ENCODE data around the gene HOXD12.

HOXD12 gene

DNA sequence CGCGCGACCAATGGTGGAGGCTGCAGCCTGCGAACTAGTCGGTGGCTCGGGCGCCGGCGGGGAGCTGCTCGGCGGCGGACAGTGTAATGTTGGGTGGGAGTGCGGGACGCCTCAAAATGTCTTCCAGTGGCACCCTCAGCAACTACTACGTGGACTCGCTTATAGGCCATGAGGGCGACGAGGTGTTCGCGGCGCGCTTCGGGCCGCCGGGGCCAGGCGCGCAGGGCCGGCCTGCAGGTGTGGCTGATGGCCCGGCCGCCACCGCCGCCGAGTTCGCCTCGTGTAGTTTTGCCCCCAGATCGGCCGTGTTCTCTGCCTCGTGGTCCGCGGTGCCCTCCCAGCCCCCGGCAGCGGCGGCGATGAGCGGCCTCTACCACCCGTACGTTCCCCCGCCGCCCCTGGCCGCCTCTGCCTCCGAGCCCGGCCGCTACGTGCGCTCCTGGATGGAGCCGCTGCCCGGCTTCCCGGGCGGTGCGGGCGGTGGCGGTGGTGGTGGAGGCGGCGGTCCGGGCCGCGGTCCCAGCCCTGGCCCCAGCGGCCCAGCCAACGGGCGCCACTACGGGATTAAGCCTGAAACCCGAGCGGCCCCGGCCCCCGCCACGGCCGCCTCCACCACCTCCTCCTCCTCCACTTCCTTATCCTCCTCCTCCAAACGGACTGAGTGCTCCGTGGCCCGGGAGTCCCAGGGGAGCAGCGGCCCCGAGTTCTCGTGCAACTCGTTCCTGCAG, 23.3 kb downstream of the HOXD12 start, which contains the start of gene HOXD9:
HOXD9 (plus strand) TSS at position 37 of the 728 bp plus-strand sequence; CDS start at position 87, 50 bp downstream.
- no peak for DNase-seq

DNA sequence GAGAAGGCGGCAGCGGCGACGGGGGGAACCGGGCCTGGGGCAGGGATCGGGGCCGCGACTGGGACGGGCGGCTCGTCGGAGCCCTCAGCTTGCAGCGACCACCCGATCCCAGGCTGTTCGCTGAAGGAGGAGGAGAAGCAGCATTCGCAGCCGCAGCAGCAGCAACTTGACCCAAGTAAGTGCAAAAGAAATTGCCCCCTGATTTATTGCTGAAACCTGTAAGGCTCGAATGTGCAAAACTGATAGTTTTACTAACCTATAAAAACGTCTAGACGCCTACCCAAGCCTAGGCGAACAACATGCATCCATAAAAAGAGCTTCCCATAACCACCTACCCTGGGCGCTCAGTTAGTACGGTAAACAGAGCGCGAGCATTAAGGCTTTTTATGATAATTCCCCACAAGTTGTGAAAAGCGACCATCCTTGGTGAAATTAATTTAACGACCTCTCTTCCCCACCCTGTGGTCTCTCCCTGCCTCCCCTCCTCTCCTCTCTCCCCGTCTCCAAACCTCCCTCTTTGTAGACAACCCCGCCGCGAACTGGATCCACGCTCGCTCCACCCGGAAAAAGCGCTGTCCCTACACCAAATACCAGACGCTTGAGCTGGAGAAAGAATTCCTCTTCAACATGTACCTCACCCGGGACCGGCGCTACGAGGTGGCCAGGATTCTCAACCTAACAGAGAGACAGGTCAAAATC, 24.0 kb downstream of the HOXD12 start:
- no peak for DNase-seq

DNA sequence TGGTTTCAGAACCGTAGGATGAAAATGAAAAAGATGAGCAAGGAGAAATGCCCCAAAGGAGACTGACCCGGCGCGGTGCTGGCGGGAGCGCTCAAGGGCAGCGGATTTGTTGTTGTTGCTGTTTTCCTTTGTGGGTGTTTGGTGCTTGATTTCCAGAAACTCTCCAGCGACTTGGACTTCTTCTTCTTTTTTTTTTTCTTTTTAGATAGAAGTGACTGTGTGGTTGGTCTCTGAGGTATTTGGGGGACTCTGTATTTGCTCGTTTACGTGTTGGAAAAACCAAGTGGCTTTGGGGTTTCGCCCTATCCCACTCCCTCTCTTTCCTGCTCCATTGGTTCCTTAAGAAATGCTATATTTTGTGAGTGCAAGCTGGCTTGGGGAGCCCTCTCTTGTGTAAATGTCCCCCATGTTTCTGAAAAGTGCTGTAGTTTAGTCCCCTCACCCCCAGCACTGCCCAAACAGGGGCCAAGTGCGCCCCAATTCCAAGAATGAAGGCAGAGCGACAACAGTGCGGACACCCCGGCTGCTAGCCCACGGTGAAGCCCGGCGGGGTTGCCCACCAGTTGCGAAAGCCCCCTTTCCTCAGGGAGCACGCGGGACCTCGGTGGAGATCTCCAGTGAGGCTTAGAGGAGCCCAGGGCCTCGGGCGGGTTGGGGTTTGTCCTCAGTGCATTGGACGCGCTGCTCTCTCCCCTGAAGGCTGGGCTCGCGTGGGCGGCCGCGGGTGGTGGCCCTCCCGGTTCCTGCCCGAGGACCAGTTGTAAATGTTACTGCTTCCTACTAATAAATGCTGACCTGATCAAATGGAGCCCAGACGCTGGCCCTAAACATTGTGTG, 24.7 kb downstream of the HOXD12 start:
- no peak for DNase-seq

DNA sequence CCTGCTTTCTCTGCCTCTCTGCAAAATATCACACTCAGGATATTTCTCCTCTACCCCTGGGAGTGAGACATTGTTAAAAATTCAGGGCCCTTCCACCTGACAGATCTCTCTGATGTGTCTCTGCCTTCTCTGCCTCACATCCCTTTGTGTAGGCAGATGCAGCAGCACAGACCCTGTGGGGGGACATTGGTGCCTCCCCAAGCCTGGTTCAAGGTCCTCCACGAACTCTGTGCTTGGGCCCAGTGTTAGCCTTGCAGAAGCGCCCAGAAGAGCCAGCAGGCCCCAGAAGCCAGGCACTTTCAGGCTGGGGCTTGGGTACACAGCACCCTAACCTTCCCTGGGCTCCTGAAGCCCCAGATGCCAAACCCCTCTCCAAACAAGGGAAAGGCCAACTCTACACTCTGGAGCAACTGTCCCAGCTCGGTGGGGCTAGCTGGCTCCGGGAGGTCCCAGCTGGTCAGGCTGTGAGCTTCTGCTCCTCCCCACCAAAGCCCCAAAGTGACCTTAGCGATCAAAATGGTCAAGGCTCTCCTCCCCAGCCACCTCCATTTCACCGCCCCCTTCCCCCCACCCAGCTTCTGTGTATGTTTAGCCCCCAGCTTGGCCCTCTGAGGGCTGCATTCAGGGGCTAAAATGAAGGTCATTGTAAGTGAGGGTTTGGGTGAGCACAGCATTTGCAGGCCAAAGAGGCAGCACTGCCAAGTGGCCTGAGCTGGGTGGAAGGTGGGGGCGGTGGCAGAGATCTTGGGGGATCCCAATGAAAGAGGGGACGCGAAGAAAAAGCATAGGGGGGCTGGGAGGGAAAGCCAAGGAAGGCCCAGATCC, 25.6 kb downstream of the HOXD12 start:
- DNase-seq = no peak

DNA sequence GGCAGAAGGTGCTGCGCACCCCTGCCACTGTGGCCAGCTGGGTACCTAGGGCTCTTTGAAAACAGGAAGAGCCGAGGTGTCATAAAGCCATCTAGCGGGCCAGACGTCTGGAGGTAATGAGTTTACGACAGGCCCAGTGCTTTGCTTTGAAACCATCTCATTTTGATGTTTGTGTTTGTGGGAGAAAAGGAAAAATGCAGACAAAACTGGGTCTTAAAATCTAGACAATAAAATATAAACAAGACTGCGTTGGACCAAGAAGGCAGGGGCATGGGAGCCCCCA, 26.1 kb downstream of the HOXD12 start:
- no peak for DNase-seq

DNA sequence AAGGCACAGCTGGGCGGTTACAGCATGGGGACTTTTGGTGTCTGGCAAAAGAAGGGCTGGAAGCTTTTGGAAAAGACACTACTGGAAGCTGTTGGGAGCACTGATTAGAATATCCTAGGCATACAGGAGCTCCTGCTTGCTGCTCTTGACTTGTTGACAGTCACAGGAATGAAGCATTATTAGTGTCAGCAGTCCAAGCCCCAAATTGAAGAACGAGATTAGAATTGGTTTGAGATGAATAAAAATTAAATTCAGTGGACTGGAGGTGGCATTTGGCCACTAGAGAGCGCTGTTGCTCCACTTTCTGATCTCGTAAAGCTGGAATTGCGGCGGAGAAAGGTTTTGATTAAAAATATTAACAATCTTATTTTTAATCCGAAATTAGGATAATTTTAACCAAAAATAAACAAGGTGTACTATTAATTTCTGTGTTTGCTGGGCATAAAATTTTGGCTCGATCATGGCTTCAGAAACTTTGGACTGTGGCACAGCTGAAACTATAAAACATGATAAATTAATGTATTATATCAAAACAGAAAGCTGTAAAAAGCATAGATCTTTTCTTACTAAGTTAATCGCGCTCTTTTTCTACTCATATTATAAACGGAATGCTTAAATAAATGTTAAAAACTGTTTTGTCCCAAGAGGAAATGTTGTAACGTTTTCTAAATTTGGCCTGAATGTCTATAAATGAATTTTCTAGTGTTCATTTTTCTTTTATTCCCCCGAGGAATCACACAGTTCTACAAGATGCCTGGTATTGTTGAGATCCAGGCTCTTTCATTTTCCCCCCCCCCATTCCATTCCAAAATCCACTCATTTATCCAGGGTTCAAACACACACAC, 27.6 kb downstream of the HOXD12 start:
- DNase-seq = peak; percentile 72 to 78

DNA sequence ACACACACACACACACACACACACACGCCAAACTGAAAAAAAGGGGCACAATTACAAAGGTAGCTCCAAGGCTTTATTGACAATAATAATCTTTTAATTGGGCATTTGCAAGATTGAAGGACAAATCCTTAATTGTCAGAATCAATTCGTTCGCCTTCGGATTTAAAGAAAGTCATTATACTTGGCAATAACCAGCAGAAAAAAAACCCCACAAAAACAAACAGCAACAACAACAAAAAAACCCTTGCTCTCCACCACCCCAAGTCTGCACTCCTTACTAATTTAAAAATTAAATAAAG, 28.1 kb downstream of the HOXD12 start:
- no peak for DNase-seq

DNA sequence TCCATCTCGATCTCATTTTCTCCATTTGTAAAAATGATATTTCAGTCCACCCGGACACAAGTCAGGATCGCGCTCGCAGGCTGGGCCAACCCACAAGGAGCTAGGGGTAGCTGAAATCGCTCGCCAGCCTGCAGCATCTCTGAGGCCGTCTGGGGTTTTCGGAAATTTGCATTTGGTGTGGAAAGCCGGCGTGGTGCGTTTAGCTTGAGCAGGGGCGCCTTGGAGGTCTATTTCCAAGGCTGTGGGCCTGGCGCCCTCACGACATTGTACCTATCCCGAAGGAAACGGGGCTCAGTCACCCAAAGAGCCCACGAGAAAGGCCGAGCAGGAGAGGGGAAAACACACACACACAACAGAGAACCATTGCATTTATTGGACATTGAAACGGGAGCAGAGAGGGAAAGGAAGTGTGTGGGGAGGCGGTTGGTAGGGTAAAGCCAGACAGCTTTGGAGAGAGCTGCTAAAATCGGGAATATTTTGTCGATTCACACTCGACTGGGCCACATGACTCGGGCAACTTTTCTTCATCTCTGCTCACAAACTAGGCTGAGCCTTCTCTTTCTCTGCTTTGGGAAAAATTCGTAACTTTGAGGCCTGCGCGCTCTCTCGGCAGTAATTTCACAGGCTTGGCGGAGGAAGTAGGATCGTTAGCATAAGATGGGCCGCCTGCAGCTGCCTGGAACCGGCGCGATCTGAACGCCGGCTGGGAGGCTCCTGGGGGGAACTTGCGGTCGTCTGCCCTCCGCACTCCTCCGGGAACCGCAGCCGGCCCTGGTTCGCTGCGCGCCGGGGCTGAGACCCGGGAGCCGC, 28.8 kb downstream of the HOXD12 start:
- no peak for DNase-seq

DNA sequence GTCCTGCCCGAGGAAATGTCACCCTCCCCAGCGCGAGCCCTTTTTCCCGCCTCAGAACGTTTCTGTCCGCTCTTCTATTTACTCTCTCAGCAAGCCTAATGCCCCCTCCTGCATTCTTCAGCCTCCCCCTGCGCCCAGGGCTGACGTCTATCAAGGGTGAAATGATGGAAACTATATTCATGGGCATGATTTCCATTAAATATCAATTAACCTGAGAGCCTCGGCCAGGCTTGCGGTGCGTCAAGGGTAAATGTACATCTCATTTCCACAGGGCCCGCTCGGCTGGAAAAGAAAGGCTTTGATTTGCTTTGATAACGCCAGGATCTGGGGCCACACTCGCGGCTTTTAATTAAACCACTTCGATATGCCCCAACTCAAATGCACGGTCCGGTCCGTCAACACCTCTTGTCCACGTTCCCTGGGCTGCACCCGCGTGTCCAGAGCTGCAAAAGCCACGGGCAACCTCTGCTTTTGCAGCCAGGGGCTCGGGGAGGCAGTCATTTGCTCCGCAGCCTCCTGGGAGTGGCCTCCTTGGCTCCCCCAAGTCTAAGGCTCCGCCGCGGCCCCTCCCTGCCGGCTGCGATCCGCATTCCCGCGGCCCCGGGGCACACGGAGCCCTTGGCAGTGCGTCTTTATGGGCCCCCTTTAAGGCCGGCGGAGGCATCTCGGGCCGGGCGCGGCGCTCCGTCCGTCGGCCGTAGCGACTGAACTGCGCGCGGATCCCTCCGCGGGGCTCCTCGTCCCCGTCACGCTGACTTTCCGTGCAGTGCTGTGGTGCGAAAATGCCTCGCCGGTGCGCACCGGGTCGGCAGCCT, 29.6 kb downstream of the HOXD12 start, which contains the start of gene HOXD8:
HOXD8 (plus strand) TSS at position 724 of the 815 bp plus-strand sequence. CDS start 662 bp downstream, outside the sequence.
- DNase-seq = no peak

DNA sequence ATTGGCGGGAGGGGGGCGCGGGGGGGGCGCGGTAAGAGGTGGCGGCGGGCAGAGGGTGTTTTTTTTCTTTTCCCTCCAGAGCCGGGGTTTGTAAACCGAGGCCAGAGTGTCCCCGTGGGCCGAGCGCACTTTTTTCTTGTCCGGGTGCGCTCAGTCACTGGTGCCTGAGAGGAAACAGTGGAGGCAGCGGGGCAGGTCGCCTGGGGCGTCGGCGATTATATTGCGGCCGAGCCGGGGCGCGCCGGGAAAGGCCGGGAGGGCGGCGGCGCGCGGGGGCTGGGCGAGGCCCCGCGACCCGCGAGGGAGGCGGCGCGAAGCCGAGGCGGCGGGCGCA, 30.2 kb downstream of the HOXD12 start:
- no peak for DNase-seq

DNA sequence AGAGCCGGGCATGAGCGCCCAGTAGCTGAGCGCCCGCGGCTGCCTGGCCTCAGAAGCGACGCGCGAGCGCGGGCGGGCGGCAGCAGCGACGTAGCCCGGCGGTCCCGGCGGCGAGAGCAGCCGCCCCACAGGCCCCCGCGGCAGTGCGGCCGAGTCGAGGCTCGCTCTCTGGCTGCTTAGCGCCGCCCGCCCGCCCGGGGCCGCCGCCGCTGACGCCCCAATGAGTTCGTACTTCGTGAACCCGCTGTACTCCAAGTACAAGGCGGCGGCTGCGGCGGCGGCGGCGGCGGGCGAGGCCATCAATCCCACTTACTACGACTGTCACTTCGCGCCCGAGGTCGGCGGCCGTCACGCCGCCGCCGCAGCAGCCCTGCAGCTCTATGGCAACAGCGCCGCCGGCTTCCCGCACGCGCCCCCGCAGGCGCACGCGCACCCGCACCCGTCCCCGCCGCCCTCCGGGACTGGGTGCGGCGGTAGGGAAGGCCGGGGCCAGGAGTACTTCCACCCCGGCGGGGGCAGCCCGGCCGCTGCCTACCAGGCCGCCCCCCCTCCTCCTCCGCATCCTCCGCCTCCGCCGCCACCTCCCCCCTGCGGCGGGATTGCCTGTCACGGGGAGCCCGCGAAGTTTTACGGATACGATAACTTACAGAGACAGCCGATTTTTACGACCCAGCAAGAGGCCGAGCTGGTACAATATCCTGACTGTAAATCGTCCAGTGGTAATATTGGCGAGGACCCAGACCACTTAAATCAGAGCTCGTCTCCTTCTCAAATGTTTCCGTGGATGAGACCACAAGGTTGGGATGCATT, 30.8 kb downstream of the HOXD12 start:
- DNase-seq = no peak

DNA sequence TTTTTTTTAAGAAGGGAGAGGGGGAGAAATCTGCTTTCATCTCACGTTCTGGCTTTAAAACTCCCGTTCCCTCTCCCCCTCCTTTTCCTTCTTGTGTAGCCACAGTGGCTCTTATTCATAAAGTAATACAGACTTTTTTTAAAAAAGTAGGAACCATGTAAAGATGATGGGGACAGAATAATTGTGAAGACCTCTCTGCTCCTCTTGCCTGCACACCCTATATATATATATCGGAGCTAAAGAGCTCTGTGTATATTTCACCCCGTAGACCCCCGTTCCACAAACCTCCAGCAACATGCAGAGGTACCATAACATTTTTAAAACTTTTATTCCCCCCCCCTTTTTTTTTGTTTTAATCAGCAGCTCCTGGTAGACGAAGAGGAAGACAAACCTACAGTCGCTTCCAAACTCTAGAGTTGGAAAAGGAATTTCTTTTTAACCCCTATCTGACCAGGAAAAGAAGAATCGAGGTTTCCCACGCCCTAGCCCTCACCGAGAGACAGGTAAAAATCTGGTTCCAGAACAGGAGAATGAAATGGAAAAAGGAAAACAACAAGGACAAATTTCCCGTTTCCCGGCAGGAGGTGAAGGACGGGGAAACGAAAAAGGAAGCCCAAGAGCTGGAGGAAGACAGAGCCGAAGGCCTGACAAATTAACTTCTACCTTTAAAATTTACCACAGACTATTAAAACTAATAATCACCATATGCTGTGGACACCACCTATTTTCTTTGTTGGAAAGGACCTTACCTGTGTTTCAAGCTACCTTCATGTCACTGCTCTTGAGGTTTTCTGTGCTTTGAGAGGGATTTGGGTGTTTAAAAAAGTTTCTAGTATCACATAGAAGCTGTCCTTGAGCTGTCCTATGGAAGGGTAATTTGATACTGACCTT, 31.6 kb downstream of the HOXD12 start:
- no peak for DNase-seq

DNA sequence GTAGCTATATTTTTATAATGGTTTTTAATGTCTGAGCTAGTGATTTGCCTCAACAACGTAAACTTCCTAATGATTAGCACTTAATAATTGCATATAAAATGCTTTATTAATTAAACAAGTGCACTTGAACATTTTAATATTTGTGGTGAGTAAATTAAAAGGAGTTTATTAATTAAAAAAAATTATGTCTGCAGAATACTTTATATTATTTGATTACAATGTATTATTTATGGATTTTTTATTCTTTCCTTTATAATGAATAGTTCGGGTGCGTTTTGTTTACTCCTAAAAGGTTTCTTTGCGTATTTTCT, 32.2 kb downstream of the HOXD12 start:
- DNase-seq = no peak

DNA sequence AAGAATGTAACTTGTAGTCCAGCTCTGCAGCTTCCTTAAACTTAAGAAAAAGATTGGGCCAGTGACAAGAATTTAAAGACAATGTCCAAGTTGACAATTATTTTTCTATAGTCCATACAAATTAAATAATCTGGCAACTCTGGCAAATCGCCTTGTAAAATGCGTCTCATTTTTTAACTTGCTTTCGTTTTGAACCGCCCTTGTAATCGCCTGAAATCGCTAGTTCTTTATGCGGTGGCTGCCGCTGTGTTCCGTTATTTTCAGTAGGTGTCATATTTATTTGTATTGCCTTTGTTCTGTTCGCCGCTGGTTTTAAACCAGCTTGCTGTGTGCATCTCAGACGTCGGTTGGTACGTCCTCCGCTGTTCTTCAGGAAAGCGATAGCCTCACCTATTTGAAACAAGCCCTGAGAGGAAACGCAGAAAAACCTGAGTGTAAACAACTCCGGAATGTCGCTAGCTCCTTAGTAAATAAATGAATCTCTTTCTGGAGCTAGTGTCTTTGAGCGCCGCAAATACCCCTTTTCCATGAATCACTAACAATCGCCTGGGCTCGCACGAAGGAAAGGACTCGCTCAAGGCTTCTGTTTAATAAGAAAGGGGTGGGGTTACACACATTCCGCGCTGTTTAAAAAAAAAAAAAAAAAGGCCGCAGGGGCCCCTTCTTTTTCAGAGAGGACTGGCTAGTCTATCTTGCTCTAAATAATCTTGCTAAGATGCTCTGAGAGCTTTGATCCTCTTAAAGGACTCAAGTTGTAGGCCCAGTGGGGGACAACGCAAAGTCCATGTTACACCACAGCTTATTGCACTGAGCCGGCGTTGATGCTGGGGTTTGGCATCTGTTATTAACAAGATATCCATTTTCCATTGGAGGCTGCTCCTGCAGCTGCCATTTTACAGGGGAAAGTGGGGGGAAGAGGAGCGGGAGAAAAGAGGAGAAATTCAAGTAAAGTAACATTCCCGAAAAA, 32.9 kb downstream of the HOXD12 start:
- DNase-seq = no peak

DNA sequence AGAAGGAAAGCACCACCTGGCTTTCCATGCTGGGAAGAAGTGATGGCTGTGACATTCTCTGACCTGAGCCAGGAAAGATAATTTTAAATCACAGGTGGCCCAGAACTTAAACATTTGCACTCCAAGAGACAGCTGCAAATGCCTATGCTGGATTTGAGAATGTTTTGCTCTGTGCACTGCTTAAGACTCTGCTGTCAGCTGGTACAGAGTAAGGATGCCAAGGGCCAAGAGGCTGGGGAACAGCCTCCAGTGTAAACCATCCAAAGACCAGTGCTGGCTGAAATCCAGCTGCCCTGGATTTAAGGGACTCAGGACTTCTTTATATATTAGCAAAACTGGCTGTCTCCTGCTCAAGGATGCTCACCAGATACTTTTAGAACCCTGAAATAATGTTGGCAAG, 33.8 kb downstream of the HOXD12 start:
- DNase-seq = no peak

DNA sequence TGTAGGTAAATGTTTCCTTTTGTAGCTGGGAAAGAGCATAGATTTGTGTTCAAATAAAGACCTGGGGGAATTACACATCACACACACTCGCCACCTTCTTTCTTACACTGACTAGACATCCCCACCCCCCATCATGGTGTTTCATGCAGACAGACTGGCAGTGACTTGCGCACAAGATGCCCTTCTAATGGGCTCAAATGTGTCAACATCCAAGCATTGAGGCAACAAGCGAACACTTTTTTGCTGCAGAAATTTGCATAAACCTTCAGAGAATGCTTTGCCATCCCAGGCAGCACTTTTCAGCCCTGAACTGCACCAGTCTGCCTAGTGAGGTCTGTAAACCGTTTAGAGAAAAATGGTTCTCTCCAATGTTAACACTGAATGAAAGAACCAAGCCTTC, 34.4 kb downstream of the HOXD12 start:
- no peak for DNase-seq

DNA sequence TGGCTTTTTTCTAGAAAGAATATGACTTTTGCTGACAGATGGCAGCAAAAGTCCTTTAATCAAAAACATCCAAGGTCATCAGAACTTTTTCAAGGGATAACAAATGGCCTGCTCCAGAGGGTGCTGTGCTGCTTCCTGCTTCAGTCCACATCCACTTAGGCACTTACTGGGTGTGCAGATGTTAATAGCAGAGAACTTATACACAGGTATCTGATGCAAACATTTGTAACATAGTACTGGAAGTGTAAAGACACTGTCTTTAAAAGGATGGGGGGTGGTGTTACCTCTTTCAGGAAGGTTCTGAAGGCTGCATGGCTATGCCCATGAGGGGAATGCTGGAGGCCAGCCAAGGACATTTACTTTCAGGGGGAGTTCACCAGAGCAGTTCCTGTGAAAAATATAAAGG, 35.4 kb downstream of the HOXD12 start:
- DNase-seq = no peak

Measured in activated CD4-positive, alpha-beta T cell treated with anti-CD3 and anti-CD28 coated beads, Interleukin-2, amount 50 U/mL, for 48 hours (primary cell).